Dermis microvascular lymphatic vessel endothelial cell (primary cell): ENCODE results near the gene CGRRF1. TPM values are rescaled to one million over a fixed set of nuclear protein-coding genes. Genes with fewer than 3 reads are reported as not detected.
A peak's percentile ranks its signal among the peaks of the same experiment; 100 is the strongest.

Source experiments
- DNase-seq, 2 donors: peaks; one replicate each; pipeline versions ENCODE4 v3.0.0 to v3.0.0-alpha.2; 2010; ENCODE audit warnings: low read depth in 2 of 2
- total RNA-seq: library from RNA; depleted of rRNA; stranded (reverse); fragments of >200 nt; gene quantifications from 2 replicates; pipeline ENCODE4 v1.2.1, GENCODE V29; 2014

Gene CGRRF1, protein sequence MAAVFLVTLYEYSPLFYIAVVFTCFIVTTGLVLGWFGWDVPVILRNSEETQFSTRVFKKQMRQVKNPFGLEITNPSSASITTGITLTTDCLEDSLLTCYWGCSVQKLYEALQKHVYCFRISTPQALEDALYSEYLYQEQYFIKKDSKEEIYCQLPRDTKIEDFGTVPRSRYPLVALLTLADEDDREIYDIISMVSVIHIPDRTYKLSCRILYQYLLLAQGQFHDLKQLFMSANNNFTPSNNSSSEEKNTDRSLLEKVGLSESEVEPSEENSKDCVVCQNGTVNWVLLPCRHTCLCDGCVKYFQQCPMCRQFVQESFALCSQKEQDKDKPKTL
- total RNA-seq: 8.0 and 10.4 TPM in 2 replicates

DNA sequence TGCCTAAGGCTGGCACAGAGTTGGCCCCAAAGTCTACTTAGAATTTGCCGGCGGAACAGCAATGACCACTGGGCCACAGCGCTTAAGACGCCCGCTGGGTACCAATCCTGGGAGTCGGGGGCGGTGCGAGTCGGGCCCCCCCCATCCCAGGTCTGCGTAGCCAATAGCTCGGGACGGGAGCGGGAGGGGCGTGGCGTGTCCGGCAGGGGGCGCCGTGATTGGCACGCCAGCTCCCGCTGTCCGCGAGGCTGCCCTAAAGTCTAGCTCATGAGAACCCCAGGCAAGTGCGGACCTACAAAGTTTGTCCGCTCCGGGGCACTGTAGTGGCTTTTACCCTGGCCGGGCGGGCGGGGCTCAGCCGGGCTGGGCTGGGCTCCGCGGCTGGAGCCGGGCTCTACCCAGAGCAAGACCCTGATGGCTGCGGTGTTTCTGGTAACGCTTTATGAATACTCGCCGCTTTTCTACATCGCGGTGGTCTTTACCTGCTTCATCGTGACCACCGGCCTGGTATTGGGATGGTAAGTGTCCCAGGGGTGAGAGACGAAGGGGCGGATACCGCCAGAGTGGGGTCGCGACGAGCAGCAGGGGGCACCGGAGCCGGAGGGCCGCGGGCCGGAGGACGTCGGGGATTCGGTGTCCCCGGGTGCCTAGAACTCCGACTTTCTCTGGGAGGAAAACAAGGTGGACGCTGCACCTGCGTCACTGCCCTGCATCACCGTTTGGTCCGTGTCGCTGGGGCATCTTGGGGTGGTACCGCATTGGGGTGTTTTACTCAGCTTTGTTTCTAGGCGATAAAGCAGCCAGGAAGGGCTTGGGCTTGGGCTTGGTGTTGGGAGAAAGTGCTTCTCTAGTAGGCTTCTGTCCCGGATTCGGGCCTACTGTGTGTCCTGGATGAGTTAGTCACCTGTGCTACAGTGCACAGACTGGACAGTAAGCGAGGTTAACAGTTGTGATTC, at the start of gene CGRRF1:
TSS of gene CGRRF1 (plus strand) at position 361 of the 956 bp plus-strand sequence. CDS start at position 415, 54 bp downstream.
- peak; percentile 96 to 99 for DNase-seq

DNA sequence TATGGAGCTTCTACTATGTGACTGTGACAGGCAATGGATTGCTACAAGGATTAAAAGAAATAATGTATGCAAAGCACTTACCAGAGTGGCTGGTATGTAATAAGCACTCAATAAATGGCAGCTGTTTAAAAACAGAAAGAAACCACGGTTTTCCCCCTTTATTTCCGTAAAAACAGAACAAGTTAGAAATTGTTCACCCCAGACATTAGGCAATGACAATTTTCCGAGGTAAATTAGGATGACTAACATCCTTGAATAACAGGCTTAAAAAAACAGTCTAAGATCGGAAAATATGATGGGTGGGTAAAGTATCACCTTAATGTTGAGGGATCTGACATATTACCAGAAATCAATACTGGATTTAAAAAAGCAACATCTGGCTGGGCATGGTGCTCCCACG, 47.7 kb upstream of the CGRRF1 start:
- DNase-seq: peak; percentile 16 to 65

DNA sequence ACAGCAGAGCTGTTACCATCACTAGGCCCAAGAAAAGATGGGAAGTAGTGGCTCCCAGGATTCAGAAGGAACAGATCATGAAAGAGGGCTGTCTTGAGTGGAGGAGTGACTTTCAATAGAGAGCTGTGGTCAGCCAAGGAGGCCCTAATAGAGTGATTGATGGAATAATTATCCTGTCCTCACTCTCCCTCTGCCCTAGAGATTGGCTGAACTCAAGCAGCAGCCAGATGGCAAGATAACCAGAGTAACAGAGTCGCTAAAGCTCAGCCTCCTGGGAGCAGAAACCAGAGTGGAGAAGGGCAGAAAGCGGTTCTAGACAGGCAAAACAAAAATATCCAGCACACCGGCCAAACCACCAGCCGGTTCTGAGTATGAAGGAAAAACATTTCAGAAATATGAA, 44.1 kb upstream of the CGRRF1 start:
- DNase-seq: no peak

DNA sequence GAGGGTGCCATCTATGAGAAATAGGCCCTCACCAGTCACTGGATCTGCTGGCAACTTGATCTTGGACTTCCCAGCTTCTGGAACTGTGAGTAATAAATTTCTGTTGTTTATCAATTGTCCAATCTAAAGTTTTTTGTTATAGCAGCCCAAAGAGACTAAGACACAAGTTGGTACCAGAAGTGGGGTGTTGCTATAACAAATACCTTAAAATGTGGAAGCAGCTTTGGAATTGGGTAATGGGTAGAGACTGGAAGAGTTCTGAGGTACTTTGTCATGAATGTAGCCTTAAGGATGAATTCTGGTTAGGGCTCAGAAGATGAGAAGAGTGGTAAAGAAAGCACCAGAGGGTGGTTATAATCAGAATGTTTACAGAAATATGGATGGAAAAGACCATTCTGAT, 42.4 kb upstream of the CGRRF1 start:
- DNase-seq: no peak

DNA sequence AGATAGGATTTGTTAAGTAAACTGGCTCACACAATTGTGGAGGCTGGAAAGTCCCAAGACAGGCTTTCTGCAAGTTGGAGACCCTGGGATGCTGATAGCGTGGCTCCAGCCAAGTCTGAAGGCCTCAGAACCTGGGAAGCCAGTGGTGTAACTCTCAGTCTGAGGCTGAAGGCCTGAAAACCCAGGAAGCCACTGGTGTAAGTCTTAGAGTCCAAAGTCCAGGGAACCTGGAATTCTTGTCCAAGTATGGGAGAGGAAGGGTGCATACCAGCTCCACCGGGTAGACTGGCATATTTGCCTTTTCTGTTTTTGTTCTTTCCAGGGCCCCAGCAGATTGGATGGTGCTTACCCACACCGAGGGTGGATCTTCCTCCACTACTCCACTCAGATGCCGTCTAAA, 39.0 kb upstream of the CGRRF1 start:
- DNase-seq: no peak

DNA sequence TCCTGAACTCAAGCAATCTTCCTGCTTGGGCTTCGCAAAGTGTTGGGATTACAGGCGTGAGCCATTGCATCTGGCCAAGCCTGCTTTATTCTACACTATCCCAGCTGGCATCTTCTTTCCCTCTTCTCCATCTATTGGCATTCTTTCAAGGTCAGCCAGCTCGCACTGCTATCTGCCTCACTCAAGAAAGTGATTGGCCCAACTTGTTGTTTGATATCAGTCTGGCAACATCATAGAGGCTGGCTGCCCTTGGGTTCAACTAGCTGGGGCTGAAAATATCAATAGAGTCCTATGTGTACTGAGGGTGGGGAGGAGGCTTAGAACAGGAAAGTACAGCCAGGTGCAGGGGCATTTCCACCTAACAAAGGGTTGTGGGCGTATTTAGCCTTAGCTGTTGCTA, 38.1 kb upstream of the CGRRF1 start:
- no peak for DNase-seq

DNA sequence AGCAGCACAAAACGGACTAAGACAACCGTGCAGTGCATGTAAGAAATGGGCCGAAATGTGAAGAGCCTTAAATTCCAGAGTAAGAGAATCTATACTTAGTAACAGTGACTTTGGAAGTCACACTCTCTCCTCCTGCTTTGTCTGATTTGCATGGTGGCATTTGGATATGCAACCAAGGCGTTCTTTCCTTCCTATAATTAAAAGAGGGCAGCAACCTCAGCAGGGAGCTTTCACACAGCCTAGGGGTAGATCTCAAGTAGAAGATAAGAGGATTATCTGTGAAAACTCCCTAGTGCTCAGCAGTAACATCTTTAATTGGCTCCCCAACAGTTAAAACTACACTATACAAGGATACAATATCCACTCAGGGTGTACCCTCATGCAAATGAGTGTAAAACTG, 37.4 kb upstream of the CGRRF1 start:
- no peak for DNase-seq

DNA sequence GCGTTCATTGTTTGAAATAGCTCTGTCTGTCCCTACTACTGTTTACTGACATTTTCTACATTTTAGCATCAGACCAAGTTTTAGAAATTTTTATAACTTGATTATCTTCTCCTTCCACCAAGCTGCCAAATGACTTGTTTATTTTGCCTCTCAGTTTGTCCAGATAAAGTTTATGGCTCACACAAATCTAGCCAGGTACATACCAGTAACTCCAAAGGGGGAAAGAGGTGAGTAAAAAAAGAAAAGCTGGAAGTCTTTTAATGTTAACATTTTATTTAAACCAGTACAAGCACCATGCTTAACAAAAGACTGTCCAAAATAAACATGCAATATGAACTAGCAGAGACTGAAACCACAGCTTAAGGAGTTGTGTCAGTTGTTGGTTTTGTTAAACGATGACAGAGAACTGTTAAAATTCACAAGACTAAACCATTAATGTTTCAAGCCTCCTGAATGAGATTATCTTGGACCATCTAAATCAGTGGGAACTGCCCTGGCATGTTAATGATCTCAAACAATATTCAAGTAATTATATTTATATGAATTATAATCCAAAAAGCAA, 35.4 kb upstream of the CGRRF1 start:
- DNase-seq: no peak

DNA sequence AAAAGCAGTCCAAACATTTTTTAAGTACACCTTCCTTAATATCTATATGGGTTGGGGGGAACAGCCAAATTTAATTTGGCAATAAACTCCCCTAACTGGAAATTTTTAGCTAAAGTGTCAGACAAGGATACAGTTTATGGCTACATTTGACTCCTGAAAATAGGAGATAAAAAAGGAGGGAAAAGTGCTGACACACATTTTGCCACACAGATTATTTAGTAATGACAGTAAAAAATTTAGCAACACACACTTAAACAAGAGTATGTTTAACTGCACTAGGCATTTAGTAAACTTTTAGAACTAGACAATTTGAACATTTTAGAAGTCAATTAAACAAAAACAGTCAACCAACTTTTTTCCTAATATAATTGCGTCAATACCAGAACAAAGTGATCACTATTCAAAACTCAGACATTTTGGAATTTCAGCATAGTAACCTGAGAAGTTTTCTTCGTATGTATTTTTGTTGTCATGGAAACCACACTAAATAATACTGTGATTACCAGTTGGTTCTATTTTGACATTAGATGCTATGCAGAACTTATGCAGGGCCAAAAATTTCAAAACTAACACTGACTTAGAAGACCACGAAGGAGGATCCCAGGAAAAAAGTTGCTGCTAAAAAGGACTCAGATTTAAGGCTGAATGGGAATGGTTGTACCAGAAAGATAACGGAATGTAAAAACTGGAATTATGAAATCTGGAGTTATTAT, 34.4 kb upstream of the CGRRF1 start:
- DNase-seq: no peak

DNA sequence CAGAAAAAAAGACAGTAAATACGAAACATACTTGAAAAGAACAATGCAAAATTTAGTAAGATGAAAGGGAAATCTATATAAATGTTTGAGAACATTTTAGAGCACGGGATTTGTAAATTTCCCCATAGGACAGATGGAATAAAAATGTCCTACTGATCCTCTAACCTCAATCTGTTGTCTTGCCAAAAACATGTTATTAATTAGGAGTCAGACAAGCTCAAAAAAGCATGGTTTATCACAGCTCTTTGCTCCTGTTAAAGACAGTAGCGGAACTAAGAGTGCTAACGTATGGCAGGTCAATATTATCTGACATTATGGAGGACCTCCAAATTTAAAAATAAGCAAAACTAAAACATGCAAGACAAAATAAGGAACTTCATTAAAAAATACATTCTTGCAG, 33.8 kb upstream of the CGRRF1 start:
- no peak for DNase-seq

DNA sequence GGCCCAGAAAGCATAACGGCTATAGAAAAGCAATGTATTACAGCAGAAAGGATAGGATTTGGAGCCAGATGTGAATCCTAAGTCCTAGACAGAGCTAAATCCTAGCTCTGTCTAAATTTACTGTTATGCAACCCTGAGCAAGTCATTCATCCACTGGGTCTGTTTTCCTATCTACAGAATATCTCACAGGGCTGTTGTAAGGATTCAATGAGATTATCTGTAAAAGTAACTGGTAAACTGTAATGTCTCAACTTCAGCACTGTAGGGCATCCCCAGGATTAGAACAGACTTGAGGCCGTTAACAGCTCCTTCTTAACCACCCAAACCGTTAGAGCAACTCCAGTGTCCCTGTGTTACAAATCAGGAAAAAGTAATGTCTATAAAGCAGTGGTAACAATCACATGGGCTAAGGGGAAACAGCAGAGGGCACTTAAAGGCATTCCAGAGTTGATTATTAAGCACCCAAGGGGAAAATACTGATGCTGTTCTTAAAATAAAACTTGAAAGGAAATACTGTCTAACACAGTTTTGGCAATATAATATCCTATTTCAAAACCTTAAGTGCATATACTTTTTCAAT, 31.0 kb upstream of the CGRRF1 start:
- no peak for DNase-seq

DNA sequence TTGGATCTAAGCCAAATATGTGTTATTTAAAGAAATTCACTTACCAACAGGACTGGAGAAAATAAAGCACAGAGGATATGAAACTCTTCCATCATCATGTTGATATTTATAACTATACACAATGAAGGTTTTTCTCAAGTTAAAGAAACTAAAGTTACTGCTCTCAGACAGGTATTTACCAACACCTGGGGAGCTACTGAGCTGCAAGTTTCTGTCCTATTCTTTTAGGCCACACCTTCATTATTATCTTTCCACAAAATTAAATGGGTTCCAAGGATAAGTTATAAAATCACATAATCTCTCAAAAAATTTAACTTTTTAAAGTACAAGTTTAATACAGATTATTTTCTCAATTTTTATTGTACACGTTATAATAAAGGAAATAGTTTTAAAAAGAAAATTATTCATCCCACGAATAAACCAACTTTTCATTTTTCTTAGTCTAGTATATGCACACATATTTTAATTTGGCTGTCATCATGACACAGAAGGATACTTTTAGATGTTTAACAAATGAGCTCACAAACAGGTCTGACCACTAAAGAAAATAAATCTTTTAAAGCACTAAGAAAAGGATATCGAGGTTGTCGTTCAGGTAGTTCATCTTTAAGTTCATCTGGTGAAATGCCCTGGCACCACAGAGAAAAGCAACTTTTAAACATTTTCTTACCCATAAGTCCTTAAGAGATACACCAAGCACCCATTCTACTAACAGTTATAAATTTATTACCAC, 28.7 kb upstream of the CGRRF1 start:
- no peak for DNase-seq

DNA sequence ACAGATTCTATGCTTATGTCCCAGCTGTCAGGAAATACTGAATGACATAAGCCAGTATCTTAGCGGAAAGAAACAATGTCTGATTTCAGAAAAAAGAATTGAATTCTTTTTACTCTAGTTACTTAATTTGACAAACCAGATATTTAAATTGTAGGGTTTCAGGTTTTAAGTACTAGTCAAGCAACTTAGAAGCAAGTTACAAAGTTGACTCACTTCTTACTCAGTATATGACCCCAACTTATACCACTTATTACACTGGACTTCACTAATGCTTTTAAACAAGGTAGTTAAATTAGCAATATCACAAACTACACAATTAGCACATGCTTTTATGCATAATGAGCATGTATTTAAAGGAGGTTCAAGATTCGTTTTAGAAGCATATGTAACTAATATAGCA, 28.0 kb upstream of the CGRRF1 start:
- peak in 1 of 2 donors; percentile 30 for DNase-seq

DNA sequence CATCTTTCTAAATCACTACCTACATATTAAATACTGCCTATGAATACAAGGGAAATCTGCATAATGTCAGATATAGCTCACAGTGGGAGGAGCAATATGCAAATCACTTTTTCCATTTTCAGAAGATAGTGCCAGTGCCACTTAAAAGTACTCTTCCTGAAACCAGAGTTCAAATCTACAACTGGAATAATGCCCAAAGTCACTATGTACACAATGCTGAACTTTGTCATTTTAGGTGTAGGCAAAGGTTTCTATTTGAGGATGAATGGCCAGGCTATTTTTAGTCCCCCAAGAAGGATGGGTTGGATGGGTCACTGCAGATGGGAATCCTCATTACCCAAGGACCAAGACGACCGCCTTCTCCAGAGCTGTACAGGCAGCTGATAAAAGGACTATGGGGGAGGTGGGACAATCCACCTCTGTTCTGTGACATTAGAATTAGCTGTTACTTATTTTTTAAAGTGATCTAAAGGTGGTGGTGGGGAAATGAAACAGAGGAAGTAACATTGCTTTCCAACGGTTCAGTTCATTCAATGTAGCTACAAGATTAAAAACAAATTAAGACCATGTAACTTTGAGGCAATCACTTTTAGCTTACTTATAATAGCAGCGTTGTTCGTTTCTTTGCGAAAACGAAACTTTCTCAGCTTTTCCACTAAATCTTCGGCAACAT, 26.5 kb upstream of the CGRRF1 start:
- no peak for DNase-seq

DNA sequence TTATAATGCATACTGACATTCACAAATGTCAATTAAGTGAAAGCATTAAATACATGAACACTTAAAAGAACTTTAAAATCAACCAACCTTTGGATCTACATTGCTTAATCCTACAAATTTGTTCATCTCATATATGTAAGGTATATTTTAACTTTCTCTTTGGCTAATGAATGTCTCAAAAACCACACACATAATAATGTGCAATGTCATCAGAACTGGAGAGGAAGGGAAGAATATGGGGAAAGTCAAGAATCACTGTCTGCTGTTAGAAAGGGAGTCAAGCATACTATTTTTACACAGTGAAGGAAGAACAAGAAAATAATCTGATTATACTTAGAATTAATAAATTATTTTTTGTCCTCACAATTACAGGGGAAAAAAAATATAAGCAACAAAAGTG, 25.9 kb upstream of the CGRRF1 start:
- DNase-seq: no peak

DNA sequence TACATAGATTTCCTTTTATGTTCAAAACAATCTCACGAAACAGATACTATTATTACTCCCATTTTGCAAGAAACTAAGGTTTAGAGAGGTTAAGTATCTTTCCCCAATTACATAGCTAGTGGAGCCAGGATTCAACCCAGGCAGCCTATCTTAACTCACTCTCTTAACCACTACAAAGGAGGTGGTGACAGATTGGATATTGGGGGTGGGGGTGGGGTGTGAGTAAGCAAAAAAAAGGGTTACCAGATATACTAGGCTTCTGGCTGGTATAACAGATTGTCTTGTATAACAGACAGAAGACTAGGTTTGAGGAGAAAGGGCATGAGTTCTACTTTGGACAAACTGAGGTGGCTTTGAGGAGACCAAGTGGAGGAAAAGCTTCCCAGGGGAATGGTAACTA, 23.0 kb upstream of the CGRRF1 start:
- DNase-seq: no peak

DNA sequence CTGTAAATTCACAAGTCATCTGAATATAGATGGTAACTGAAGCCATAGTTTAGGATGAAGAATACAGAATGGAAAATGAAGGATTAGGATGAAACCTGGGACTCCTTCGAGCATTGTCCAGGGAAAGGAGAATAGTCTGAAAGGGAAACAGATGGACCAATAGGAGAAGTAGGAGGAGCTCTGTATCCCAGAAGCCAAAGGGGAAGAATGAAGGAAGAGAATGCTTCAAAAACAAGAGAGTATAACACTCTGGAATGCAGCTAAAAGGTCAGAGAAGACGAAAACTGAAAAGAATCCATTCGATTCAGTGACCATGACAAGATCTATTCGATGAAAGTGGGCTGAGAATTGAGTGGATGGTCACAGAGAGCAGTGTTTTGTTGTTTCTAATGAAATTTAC, 21.9 kb upstream of the CGRRF1 start:
- peak in 1 of 2 donors; percentile 50 for DNase-seq

DNA sequence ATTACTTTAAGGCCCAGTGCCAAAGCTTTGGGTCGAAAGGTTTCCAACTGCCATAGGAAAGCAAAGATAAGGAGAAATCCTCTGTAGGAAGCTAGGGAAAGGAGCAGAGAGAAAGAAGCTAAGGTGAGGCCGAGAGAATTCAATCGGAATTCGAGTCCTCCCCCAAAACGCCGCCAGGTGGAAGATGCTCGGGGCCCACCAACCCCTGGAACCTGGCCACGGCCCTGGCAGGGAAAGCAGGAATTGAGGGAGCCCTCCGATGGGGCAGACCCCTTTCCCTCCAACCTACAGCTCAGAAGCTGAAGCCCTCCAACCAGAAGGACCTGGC, 21.4 kb upstream of the CGRRF1 start:
- DNase-seq: no peak

DNA sequence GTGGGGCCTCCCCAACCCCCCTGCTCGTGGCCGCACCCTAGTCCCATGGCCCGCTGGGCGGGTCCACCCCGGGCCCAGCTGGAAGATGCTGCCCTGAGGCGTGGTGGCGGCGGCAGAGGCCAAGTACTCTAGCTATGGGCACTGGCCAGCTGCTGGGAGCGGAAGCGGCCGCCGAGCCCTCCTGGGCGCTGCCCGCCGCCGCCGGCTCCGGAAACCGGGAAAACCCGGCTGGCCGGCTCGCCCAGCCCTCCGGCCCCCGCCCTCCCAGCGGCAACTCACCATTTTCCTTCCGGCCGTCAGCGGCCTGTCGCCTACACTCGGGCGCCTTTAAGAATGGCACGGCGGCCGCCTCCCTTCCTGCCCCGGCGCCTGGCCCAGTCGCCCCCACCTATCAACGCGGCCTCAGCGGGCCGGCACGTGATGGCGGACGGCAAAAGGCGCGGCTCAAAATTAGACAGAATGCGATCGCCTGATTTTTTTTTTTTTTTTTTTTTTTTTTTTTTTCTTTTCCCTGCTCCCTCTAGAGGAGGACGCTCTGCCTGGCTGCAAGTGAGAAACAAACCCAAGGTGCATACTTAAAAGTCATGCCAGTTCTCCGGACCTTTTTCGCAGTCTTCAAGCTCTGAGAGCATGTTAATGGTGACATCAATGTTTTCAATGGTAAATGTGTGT, 20.9 kb upstream of the CGRRF1 start, which contains the start of gene GMFB:
TSS of gene GMFB (minus strand) at position 335 of the 672 bp plus-strand sequence. CDS start at position 282, 53 bp downstream.
- peak; percentile 85 to 96 for DNase-seq

DNA sequence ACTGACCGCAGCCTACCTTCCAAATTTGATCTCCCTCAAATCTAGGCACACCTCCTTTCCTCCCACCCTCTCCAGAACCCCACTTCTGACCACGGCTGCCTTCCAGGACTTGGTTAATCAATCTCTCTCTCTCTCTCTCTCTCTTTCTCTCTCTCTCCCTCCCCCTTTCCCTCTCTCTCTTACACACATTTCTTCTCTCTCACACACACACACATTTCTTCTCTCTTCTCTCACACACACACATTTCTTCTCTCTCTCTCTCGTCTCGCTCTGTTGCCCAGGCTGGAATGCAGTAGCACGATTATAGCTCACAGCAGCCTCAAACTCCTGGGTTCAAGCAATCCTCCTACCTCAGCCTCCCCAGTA, 20.4 kb upstream of the CGRRF1 start:
- no peak for DNase-seq
